ENCODE results near the gene AKAIN1. TPM values are rescaled to one million over a fixed set of nuclear protein-coding genes. Genes with fewer than 3 reads are reported as not detected.

Gene AKAIN1, protein sequence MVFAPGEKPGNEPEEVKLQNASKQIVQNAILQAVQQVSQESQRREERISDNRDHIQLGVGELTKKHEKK
- not detected in 2 replicates for total RNA-seq

DNA sequence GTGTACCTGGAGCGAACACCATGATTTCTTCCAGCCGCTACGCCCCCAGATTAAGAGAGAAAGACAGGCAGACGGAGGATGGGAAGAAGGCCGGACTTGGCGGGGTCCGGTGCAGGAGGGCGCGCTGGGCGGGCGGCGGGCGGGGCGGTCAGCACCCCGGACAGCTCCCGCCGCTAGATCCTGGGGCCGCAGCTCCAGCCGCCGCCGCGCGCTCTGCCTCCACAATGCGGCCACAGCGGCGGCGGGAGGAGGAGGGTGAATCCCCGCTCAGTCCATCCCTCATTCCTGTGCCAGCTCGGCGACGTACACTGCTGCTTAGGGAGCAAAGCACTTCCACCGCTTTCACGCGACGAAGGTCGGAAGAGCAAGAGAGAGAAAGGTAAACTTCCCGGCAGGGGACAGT is at the start of gene AKAIN1:
Gene AKAIN1, minus strand, starts transcription at position 226 of the 403 bp plus-strand sequence. Its CDS starts 204 bp downstream, at position 22.

Other genes with a start within 250 kb of the AKAIN1 start
- 4.2 and 8.5 TPM in 2 replicates for gene ZBTB14, start 98.5 kb upstream of the AKAIN1 start, total RNA-seq

Measured in mesangial cell (primary cell).